ENCODE measurements around the gene SRRT. TPM values are rescaled to one million over a fixed set of nuclear protein-coding genes. Genes with fewer than 3 reads are reported as not detected.

Gene SRRT
- total and polyA plus RNA-seq, 2 donors (not counting 1 experiment from before 2014, with no cell fraction given), result 198 to 209 TPM

DNA sequence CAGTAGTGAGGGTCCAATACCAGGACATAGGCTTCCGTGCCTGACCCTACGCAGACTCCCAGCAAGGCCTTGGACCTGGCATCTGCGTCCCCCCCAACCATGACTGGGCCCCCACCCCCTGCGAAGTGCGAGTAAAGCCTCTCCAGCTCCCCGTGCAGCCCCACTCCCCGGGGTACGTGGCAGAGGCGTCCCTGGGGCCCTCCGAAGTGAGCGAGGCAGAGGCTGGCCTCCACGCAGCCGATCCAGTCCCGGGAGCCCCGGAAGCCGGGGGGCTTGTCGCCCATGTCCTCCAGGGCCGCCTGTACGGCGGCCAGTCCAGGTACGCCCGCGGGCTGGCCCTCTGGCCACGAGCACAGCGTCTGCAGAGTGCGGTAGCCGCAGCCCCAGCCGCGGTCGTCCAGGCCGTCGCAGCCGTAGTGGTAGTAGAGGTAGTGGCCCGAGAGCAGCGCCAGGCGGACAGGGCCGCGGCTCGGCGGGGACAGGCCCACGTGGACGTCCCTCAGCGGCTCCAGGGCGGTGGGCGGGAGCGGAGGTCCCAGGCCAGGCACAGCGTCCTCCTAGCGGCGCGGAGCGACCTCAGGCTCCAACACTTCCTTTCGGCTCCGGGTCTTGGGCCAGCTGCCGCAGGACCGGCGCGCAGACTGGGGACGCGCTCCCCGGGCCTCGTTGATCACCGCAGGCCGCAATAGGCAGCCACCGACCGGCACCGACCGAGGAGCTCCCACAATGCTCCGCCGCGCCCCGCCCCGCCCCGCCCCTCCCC lies 14.3 kb downstream of the SRRT start, which contains the start of gene UFSP1:
TSS of gene UFSP1 (minus strand) at position 728 of the 763 bp plus-strand sequence. CDS start at position 284, 444 bp downstream.
- H3K4me3 Mint-ChIP-seq, result peak within 1 kb of the TSS; percentile 87
- no peak for TF ChIP-seq EZH2 (IDR thresholded peaks at IDR 0.05; ENCODE audit: borderline replicate concordance, insufficient read depth, low read depth, low read length, poor library complexity, severe bottlenecking)
- TF ChIP-seq, protein P1, sequence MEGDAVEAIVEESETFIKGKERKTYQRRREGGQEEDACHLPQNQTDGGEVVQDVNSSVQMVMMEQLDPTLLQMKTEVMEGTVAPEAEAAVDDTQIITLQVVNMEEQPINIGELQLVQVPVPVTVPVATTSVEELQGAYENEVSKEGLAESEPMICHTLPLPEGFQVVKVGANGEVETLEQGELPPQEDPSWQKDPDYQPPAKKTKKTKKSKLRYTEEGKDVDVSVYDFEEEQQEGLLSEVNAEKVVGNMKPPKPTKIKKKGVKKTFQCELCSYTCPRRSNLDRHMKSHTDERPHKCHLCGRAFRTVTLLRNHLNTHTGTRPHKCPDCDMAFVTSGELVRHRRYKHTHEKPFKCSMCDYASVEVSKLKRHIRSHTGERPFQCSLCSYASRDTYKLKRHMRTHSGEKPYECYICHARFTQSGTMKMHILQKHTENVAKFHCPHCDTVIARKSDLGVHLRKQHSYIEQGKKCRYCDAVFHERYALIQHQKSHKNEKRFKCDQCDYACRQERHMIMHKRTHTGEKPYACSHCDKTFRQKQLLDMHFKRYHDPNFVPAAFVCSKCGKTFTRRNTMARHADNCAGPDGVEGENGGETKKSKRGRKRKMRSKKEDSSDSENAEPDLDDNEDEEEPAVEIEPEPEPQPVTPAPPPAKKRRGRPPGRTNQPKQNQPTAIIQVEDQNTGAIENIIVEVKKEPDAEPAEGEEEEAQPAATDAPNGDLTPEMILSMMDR (IDR thresholded peaks at IDR 0.05), result no peak
- peak within 1 kb of the TSS; percentile 99 for H3K4me2 ChIP-seq (replicated peaks; ENCODE audit: low read depth, low read length, poor library complexity, severe bottlenecking)
- peak within 1 kb of the TSS; percentile 22 to 80 (median 74) for H3K4me3 ChIP-seq (ENCODE audit: control extremely low read depth in 1 of 5, extremely low read depth in 1 of 5, insufficient read depth in 1 of 5, low read depth in 2 of 5, low read length in 4 of 5)
- 4% methylated on average over 62 of the region's 73 CpGs for WGBS (ENCODE audit: insufficient coverage)
- intact Hi-C loops (cut with micrococcal nuclease), result no loop called here
- peaks cover 21% of the 10 kb centered on the region for H3K27me3 Mint-ChIP-seq
- H3K4me1 ChIP-seq (ENCODE audit: control insufficient read depth in 2 of 2, insufficient read depth in 2 of 2, low read length in 2 of 2), result peaks cover 38 to 48% of the 10 kb centered on the region in 2 donors
- H3K9me3 ChIP-seq (ENCODE audit: control extremely low read depth in 1 of 3, control insufficient read depth in 2 of 3, insufficient read depth in 1 of 3, low read length in 2 of 3), result peaks cover 0 to 16% (median 0%) of the 10 kb centered on the region in 3 donors
- H3K27me3 ChIP-seq (replicated peaks in 1 of 4; ENCODE audit: control extremely low read depth in 1 of 4, control insufficient read depth in 3 of 4, insufficient read depth in 4 of 4, low read length in 3 of 4), result peaks cover 0 to 38% (median 9%) of the 10 kb centered on the region in 4 experiments
- H3K27ac ChIP-seq (ENCODE audit: low read length in 2 of 2), result peak within 1 kb of the TSS in 1 of 2 donors; percentile 76
- CTCF ChIA-PET, result interaction anchor here (0.5 to 2.1 kb wide), 16 partner anchors 9 to 394 kb away, joined by 3 to 13 read pairs (median 4); partner anchors contain the start of genes FIS1, POP7, SLC12A9 and SRRT
- H3K79me2 ChIP-seq (ENCODE audit: control insufficient read depth, insufficient read depth, low read length), result peaks cover 14% of the 10 kb centered on the region
- POLR2A ChIA-PET, result interaction anchor here (0.6 to 5.6 kb wide), 9 partner anchors 11 to 303 kb away, joined by 3 to 84 read pairs (median 5); partner anchors contain the start of genes FBXO24, POP7, SLC12A9 and SRRT
- H3K36me3 ChIP-seq (replicated peaks in 1 of 2; ENCODE audit: control extremely low read depth in 1 of 2, control insufficient read depth in 1 of 2, extremely low read depth in 1 of 2, insufficient read depth in 2 of 2, low read length in 1 of 2), result peaks cover 0 to 39% of the 10 kb centered on the region in 2 experiments
- peak within 1 kb of the TSS; percentile 92 for H3K27ac Mint-ChIP-seq
- peak within 1 kb of the TSS; percentile 88 for H2AFZ ChIP-seq (ENCODE audit: insufficient read depth, low read depth, low read length, poor library complexity, severe bottlenecking)
- DNase-seq (no peak), ATAC-seq (ENCODE audit: low read depth) (no peak)
- peaks cover 16% of the 10 kb centered on the region for H4K20me1 ChIP-seq (ENCODE audit: control insufficient read depth, insufficient read depth, low read length, poor library complexity, severe bottlenecking)
- peak within 1 kb of the TSS; percentile 77 for H3K9ac ChIP-seq (ENCODE audit: low read length)
- H3K4me1 Mint-ChIP-seq, result peaks cover 51% of the 10 kb centered on the region
- H3K9me3 Mint-ChIP-seq (ENCODE audit: insufficient read depth), result no peaks in the 10 kb centered on the region
